MM.1S (cell line): ENCODE measurements around the gene IRAK4.

Source experiments
- DNase-seq: peaks from one replicate; pipeline ENCODE4 v3.0.0-alpha.2; 2015
- H2AFZ ChIP-seq: fragments of 300-600 bp; sonication (generic); 2 replicates; pipeline ENCODE4 v1.6.0; 2016; ENCODE audit warnings: antibody characterized with exemption, low read length
- H3F3A ChIP-seq: fragments of 300-600 bp; sonication (generic); 2 replicates; pipeline ENCODE4 v1.6.1; 2016; ENCODE audit warnings: mild to moderate bottlenecking, antibody characterized with exemption, low read length, moderate library complexity, mixed read lengths; ENCODE audit not compliant: insufficient read depth
- H3K27ac ChIP-seq: fragments of 300-600 bp; sonication (generic); 2 replicates; pipeline ENCODE4 v1.5.1; 2016; ENCODE audit warnings: mild to moderate bottlenecking, low read length
- H3K27me3 ChIP-seq: fragments of 300-600 bp; sonication (generic); replicated peaks from 2 replicates; pipeline ENCODE4 v1.6.0; 2016; ENCODE audit warnings: low read length; ENCODE audit not compliant: insufficient read depth
- H3K36me3 ChIP-seq: fragments of 300-600 bp; sonication (generic); replicated peaks from 2 replicates; pipeline ENCODE4 v1.6.1; 2016; ENCODE audit warnings: mild to moderate bottlenecking, low read length, mixed read lengths; ENCODE audit not compliant: insufficient read depth
- H3K4me1 ChIP-seq: fragments of 300-600 bp; sonication (generic); 2 replicates; pipeline ENCODE4 v1.6.1; 2016; ENCODE audit warnings: low read length, mixed read lengths
- H3K4me2 ChIP-seq: fragments of 300-600 bp; sonication (generic); 2 replicates; pipeline ENCODE4 v1.6.0; 2016; ENCODE audit warnings: low read depth, low read length
- H3K4me3 ChIP-seq: fragments of 300-600 bp; sonication (generic); 2 replicates; pipeline ENCODE4 v1.5.1; 2016; ENCODE audit warnings: low read length, mixed read lengths
- H3K79me2 ChIP-seq: fragments of 300-600 bp; sonication (generic); 2 replicates; pipeline ENCODE4 v1.6.1; 2016; ENCODE audit warnings: mixed run types, low read length, mixed read lengths
- H3K9ac ChIP-seq: fragments of 300-600 bp; sonication (generic); 2 replicates; pipeline ENCODE4 v1.6.1; 2016; ENCODE audit warnings: low read length, mixed read lengths
- H3K9me2 ChIP-seq: fragments of 300-600 bp; sonication (generic); replicated peaks from 2 replicates; pipeline ENCODE4 v1.6.1; 2016; ENCODE audit warnings: mild to moderate bottlenecking, low read length, mixed read lengths; ENCODE audit not compliant: insufficient read depth
- H3K9me3 ChIP-seq: fragments of 300-600 bp; sonication (generic); replicated peaks from 2 replicates; pipeline ENCODE4 v1.6.1; 2016; ENCODE audit warnings: mild to moderate bottlenecking, low read length, mixed read lengths; ENCODE audit not compliant: insufficient read depth
- H4K20me1 ChIP-seq: fragments of 300-600 bp; sonication (generic); 2 replicates; pipeline ENCODE4 v1.6.1; 2016; ENCODE audit warnings: mild to moderate bottlenecking, low read length, moderate library complexity, mixed read lengths; ENCODE audit not compliant: insufficient read depth
- EZH2 ChIP-seq: fragments of 300-600 bp; sonication (generic); optimal IDR thresholded peaks from 2 replicates; pipeline ENCODE3; 2017; ENCODE audit warnings: low read depth, mild to moderate bottlenecking, antibody characterized with exemption, low read length, mixed read lengths
- EZH2phosphoT487 ChIP-seq: fragments of 300-600 bp; sonication (generic); IDR thresholded peaks from 2 replicates; pipeline ENCODE4 v1.6.1; 2018; ENCODE audit warnings: antibody characterized with exemption, low read length
- TF ChIP-seq, protein P1 (sequence below): fragments of 300-600 bp; sonication (generic); IDR thresholded peaks from 2 replicates; pipeline ENCODE4 v1.5.1; 2016; ENCODE audit warnings: antibody characterized with exemption, low read length, mixed read lengths

IRAK4 gene

DNA sequence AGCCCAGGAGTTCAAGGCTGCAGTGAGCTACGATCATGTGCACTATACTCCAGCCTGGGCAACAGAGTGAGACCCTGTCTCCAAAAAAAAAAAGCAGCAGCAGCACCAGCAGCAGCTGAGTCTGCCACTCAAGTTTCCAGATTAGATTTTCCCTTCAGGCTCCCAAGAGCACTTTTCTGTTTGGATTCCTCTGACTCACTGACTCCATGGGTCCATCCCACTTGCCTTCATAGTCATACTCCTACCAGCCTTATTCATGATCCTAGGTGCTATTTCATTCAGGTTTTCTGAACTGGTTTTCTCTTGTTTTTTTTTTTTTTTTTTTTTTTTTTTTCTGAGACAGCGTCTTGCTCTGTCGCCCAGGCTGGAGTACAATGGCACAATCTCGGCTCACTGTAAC is 54.2 kb downstream of the IRAK4 start:
- Histone ChIP-seq H3K9ac (no peak overlapping the region), H3K4me1 (no peaks in the 10 kb centered on the region), H3K9me2 (no peaks in the 10 kb centered on the region), H3K4me2 (no peak overlapping the region), H4K20me1 (no peaks in the 10 kb centered on the region), H3K36me3 (no peaks in the 10 kb centered on the region), H3F3A (no peaks in the 10 kb centered on the region), H2AFZ (no peak overlapping the region), H3K9me3 (no peaks in the 10 kb centered on the region), H3K27me3 (no peaks in the 10 kb centered on the region), H3K79me2 (no peaks in the 10 kb centered on the region), H3K4me3 (no peak overlapping the region), H3K27ac (no peak overlapping the region)
- TF ChIP-seq, protein P1, sequence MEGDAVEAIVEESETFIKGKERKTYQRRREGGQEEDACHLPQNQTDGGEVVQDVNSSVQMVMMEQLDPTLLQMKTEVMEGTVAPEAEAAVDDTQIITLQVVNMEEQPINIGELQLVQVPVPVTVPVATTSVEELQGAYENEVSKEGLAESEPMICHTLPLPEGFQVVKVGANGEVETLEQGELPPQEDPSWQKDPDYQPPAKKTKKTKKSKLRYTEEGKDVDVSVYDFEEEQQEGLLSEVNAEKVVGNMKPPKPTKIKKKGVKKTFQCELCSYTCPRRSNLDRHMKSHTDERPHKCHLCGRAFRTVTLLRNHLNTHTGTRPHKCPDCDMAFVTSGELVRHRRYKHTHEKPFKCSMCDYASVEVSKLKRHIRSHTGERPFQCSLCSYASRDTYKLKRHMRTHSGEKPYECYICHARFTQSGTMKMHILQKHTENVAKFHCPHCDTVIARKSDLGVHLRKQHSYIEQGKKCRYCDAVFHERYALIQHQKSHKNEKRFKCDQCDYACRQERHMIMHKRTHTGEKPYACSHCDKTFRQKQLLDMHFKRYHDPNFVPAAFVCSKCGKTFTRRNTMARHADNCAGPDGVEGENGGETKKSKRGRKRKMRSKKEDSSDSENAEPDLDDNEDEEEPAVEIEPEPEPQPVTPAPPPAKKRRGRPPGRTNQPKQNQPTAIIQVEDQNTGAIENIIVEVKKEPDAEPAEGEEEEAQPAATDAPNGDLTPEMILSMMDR, result no peak
- TF ChIP-seq EZH2phosphoT487, result no peak
- no peak for TF ChIP-seq EZH2
- no peak for DNase-seq

DNA sequence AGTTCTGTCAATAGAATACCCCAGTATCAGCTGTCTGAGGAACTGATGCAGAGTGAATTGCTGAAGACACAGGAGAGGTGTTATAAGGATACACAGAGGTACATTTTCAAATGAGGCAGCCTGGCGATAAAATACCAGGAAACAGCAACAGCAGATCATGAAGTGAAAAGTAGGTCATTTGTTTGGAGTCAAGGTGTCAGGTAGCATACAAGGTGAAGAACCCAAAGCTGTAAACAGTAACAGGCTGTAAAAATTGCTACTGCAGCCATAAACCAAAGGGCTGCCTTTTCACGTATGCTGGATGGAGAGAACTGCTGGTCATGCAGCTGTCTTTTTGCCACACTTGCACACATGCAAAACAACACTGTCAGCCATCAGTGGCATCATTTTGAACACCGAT is 56.7 kb downstream of the IRAK4 start:
- DNase-seq, result no peak
- no peak overlapping the region for H3K4me3 ChIP-seq
- H3K9ac ChIP-seq, result no peak overlapping the region
- no peaks in the 10 kb centered on the region for H3K9me3 ChIP-seq
- no peaks in the 10 kb centered on the region for H4K20me1 ChIP-seq
- no peaks in the 10 kb centered on the region for H3F3A ChIP-seq
- no peak overlapping the region for H3K27ac ChIP-seq
- H3K79me2 ChIP-seq, result no peaks in the 10 kb centered on the region
- H2AFZ ChIP-seq, result no peak overlapping the region
- no peaks in the 10 kb centered on the region for H3K36me3 ChIP-seq
- no peak overlapping the region for H3K4me2 ChIP-seq
- no peaks in the 10 kb centered on the region for H3K9me2 ChIP-seq
- H3K27me3 ChIP-seq, result no peaks in the 10 kb centered on the region
- no peak for TF ChIP-seq EZH2phosphoT487
- TF ChIP-seq, protein P1, result no peak
- no peak for TF ChIP-seq EZH2
- no peaks in the 10 kb centered on the region for H3K4me1 ChIP-seq

- no peaks in the 10 kb centered on the region for H4K20me1 ChIP-seq
- H3K79me2 ChIP-seq, result no peaks in the 10 kb centered on the region
- H3F3A ChIP-seq, result no peaks in the 10 kb centered on the region
- H3K27me3 ChIP-seq, result no peaks in the 10 kb centered on the region
- H3K9ac ChIP-seq, result no peak overlapping the region
- H3K4me1 ChIP-seq, result no peaks in the 10 kb centered on the region
- TF ChIP-seq EZH2phosphoT487 (no peak), EZH2 (no peak)
- TF ChIP-seq, protein P1, result no peak
- no peaks in the 10 kb centered on the region for H3K9me2 ChIP-seq
- no peaks in the 10 kb centered on the region for H3K9me3 ChIP-seq
- H3K4me3 ChIP-seq, result no peak overlapping the region
- DNase-seq, result no peak
- no peaks in the 10 kb centered on the region for H3K36me3 ChIP-seq
- no peak overlapping the region for H2AFZ ChIP-seq
- no peak overlapping the region for H3K4me2 ChIP-seq
- no peak overlapping the region for H3K27ac ChIP-seq
These were observed 57.4 kb downstream of the IRAK4 start for GRCh38 chr12:43816168-43816567.
